Mesendoderm (in vitro differentiated cells): ENCODE data around the gene PLEKHM1.
"Not testable (repeated sequence)": the region's sequence is repeated elsewhere in the genome, so short reads cannot be mapped to it uniquely, and the experiment has no call there.

ENCODE experiments used
- DNase-seq: peaks from one replicate; pipeline ENCODE4 v3.0.0; 2013
- H2AK5ac ChIP-seq: 2 replicates; pipeline ENCODE4 v1.6.1; 2013; ENCODE audit warnings: low read length, inconsistent platforms
- H2BK120ac ChIP-seq: 2 replicates; pipeline ENCODE4 v1.6.1; 2013; ENCODE audit warnings: low read depth, mild to moderate bottlenecking, low read length, moderate library complexity, mixed read lengths
- H2BK15ac ChIP-seq: replicated peaks from 2 replicates; pipeline ENCODE4 v1.6.1; 2013; ENCODE audit warnings: low read depth, mild to moderate bottlenecking, moderate library complexity
- H2BK5ac ChIP-seq: 2 replicates; pipeline ENCODE4 v1.6.1; 2013; ENCODE audit warnings: low read length, inconsistent platforms
- H3K18ac ChIP-seq: 2 replicates; pipeline ENCODE4 v1.6.1; 2013; ENCODE audit warnings: mild to moderate bottlenecking, low read length, mixed read lengths
- H3K23ac ChIP-seq: one replicate; pipeline ENCODE4 v1.6.1; 2013; ENCODE audit warnings: low read length
- H3K27ac ChIP-seq: 2 replicates; pipeline ENCODE4 v1.5.1; 2013; ENCODE audit warnings: low read depth, mild to moderate bottlenecking, inconsistent platforms, low read length, moderate library complexity
- H3K27me3 ChIP-seq: 2 replicates; pipeline ENCODE4 v1.6.1; 2013; ENCODE audit warnings: low read length, control low read depth, mild to moderate bottlenecking, inconsistent platforms; ENCODE audit not compliant: insufficient read depth, poor library complexity
- H3K36me3 ChIP-seq: 2 replicates; pipeline ENCODE4 v1.6.1; 2013; ENCODE audit warnings: low read length, inconsistent platforms; ENCODE audit not compliant: control insufficient read depth, insufficient read depth
- H3K4ac ChIP-seq: one replicate; pipeline ENCODE4 v1.6.1; 2013; ENCODE audit warnings: low read depth, mild to moderate bottlenecking, low read length, moderate library complexity
- H3K4me1 ChIP-seq: 2 replicates; pipeline ENCODE4 v1.6.1; 2013; ENCODE audit warnings: low read depth, low read length, inconsistent platforms; ENCODE audit not compliant: control insufficient read depth
- H3K4me2 ChIP-seq: 2 replicates; pipeline ENCODE4 v1.6.1; 2013; ENCODE audit warnings: low read length
- H3K4me3 ChIP-seq: 2 replicates; pipeline ENCODE4 v1.5.1; 2013; ENCODE audit warnings: mild to moderate bottlenecking, low read length
- H3K56ac ChIP-seq: one replicate; pipeline ENCODE4 v1.6.1; 2013; ENCODE audit warnings: low read length
- H3K79me1 ChIP-seq: 2 replicates; pipeline ENCODE4 v1.6.1; 2013; ENCODE audit warnings: low read length, inconsistent platforms
- H3K79me2 ChIP-seq: 2 replicates; pipeline ENCODE4 v1.6.1; 2013; ENCODE audit warnings: mild to moderate bottlenecking, low read length; ENCODE audit not compliant: control insufficient read depth, insufficient read depth
- H3K9ac ChIP-seq: 2 replicates; pipeline ENCODE4 v1.6.1; 2013; ENCODE audit warnings: low read length, inconsistent platforms
- H4K5ac ChIP-seq: one replicate; pipeline ENCODE4 v1.6.1; 2013; ENCODE audit warnings: low read length
- H4K8ac ChIP-seq: one replicate; pipeline ENCODE4 v1.6.1; 2013; ENCODE audit warnings: low read depth, mild to moderate bottlenecking, control low read depth, low read length, moderate library complexity
- WGBS: extraction: QIAGEN DNeasy Blood & Tissue Kit; methylation state at CpG from one replicate; pipeline ENCODE4 v1.1.7; 2013; ENCODE audit warnings: low lambda C conversion rate, missing lambda C conversion rate; ENCODE audit not compliant: insufficient coverage; ENCODE audit errors: extremely low coverage; 5-methylcytosine and 5-hydroxymethylcytosine counted together

PLEKHM1 gene

DNA sequence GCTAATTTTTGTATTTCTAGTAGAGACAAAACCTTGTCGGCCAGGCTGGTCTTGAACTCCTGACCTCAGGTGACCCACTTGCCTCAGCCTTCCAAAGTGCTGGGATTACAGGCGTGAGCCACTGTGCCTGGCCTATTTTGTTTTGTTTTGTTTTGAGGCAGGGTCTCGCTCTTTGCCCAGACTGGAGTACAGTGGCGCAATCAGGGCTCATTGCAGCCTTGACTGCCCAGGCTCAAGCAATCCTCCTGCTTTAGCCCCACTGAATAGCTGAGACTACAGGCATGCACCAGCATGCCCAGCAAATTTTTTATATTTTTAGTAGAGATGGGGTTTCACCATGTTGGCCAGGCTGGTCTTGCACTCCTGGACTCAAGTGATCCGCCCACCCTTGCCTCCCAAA, 30.1 kb downstream of the PLEKHM1 start:
- not testable (repeated sequence) for H3K9ac ChIP-seq, H4K8ac ChIP-seq, H3K79me1 ChIP-seq, H3K79me2 ChIP-seq, H3K27ac ChIP-seq, H3K27me3 ChIP-seq, H3K56ac ChIP-seq, DNase-seq, H3K36me3 ChIP-seq, H2AK5ac ChIP-seq, H3K4ac ChIP-seq, H2BK5ac ChIP-seq, H3K4me2 ChIP-seq, H3K4me3 ChIP-seq, H3K23ac ChIP-seq, H4K5ac ChIP-seq, H3K18ac ChIP-seq, H2BK120ac ChIP-seq, H3K4me1 ChIP-seq, H2BK15ac ChIP-seq
- WGBS = no CpG with 5 or more reads among the region's 5 CpGs

DNA sequence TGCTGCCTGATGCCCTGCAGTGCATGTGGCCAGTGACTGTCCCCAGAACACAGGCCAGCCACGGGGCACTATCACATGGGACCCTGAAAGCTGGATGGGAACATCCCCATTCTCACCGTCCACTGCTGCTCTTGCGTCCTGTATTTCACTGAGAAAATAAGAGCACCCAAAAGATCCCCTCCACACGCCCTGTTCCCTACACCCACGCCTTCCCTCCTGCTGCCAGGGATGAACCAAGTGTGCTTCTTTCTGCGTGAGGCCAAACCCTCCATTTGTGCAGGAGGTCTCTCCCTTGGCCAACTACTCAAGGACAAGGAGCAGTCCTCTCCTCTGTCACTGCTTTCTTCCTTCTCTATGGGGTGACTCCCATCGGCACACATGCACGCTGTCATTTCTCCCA, 36.2 kb downstream of the PLEKHM1 start:
- not testable (repeated sequence) for DNase-seq, H3K4ac ChIP-seq, H3K4me2 ChIP-seq, H3K79me1 ChIP-seq, H3K27ac ChIP-seq, H3K27me3 ChIP-seq, H3K36me3 ChIP-seq, H3K56ac ChIP-seq, H2AK5ac ChIP-seq, H3K18ac ChIP-seq, H3K4me3 ChIP-seq, H4K8ac ChIP-seq, H4K5ac ChIP-seq, H3K4me1 ChIP-seq, H2BK120ac ChIP-seq, H3K9ac ChIP-seq, H2BK5ac ChIP-seq, H2BK15ac ChIP-seq, H3K79me2 ChIP-seq, H3K23ac ChIP-seq
- WGBS = no CpG with 5 or more reads among the region's 8 CpGs

DNA sequence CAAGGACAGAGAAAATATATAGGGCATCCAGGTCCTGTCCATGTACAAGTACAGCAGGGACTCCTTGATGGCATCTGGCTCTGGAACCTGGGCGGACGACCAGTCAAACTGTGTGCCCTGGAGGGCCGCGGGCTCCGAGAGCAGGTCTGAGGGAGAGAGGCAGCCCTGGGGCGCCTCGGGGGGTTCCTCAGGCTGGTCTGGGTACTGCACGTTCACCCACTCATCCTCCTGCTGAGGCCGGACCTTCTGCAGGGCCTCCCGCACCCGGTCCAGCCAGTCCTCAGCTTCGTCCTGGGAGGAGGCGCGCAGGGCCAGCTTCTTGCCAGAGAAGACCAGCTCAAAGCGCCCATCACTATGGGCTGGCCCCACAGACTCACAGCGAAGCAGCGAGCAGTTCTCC, 36.8 kb downstream of the PLEKHM1 start:
- not testable (repeated sequence) for DNase-seq, H2AK5ac ChIP-seq, H3K27ac ChIP-seq, H3K23ac ChIP-seq, H3K79me1 ChIP-seq, H3K4me3 ChIP-seq, H2BK15ac ChIP-seq, H2BK120ac ChIP-seq, H3K9ac ChIP-seq, H3K18ac ChIP-seq, H4K8ac ChIP-seq, H3K36me3 ChIP-seq, H2BK5ac ChIP-seq, H4K5ac ChIP-seq, H3K27me3 ChIP-seq, H3K56ac ChIP-seq, H3K4me1 ChIP-seq, H3K4ac ChIP-seq, H3K4me2 ChIP-seq, H3K79me2 ChIP-seq
- no CpG with 5 or more reads among the region's 17 CpGs for WGBS

DNA sequence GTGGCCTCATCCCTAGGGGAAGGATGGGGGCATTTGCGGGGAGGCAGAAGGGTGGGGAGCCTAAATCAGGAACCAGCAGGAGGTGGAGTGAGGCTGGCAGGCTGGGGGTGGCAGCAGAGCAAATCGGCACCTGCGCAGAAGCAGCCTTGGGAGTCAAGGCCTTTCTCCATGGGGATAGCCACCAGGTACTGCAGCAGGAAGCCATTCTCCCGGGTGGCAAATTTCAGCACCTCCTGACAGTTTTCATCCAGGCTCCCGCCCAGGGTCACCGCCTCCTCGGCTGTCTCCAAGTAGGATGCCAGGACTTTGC, 37.3 kb downstream of the PLEKHM1 start:
- not testable (repeated sequence) for H3K9ac ChIP-seq, H3K4ac ChIP-seq, H2BK15ac ChIP-seq, H3K56ac ChIP-seq, H3K27ac ChIP-seq, H3K79me2 ChIP-seq, DNase-seq, H2BK120ac ChIP-seq, H4K5ac ChIP-seq, H3K27me3 ChIP-seq, H3K79me1 ChIP-seq, H3K36me3 ChIP-seq, H3K4me2 ChIP-seq, H2BK5ac ChIP-seq, H3K18ac ChIP-seq, H3K4me1 ChIP-seq, H2AK5ac ChIP-seq, H4K8ac ChIP-seq, H3K4me3 ChIP-seq, H3K23ac ChIP-seq
- WGBS = no CpG with 5 or more reads among the region's 7 CpGs

DNA sequence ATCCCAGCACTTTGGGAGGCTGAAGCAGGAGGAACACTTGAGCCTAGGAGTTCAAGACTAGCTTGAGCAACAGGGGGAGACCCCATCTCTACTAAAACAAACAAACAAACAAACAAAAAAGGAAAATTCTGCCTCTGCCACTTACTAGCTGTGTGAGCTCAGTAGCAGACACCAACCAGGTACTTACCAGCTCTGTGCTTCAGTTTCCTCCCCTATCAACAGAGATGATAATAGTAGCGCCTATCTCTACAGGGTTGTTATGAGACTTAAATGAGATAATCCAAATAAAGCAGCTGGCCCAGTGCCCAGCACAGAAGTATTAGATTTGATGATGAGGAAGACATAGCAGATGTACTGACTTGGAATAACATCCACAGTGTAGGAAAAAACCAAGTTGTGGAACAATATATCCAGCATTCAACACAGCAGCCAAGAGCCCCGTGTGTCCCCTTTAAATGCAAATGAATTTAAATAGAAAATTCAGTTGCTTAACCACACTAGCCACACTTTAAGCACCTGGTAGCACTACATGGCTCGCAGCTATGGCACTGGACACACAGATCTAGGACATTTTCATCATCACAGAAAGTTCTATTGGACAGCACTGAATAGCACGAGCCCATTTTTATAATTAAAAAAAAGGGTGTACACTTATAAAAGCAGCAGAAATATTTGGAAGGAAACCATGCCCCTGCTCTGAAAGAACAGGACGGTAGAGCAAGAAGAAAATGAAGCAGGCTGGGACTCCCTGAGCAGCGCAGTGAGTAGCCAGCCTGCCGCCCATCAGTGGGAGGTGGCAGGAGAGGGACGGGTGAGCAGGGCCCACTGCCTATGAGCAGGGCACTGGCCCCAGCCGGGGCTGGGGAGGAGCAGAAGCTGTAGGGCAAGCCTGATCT, 37.9 kb downstream of the PLEKHM1 start:
- H2AK5ac ChIP-seq, H3K4me1 ChIP-seq, H2BK5ac ChIP-seq, H3K36me3 ChIP-seq, H3K18ac ChIP-seq, H3K9ac ChIP-seq, H3K79me1 ChIP-seq, H2BK15ac ChIP-seq, H3K4me2 ChIP-seq, DNase-seq, H3K56ac ChIP-seq, H2BK120ac ChIP-seq, H3K4ac ChIP-seq, H3K27me3 ChIP-seq, H4K5ac ChIP-seq, H3K4me3 ChIP-seq, H4K8ac ChIP-seq, H3K23ac ChIP-seq, H3K27ac ChIP-seq, H3K79me2 ChIP-seq: not testable (repeated sequence)
- WGBS = no CpG with 5 or more reads among the region's 9 CpGs

DNA sequence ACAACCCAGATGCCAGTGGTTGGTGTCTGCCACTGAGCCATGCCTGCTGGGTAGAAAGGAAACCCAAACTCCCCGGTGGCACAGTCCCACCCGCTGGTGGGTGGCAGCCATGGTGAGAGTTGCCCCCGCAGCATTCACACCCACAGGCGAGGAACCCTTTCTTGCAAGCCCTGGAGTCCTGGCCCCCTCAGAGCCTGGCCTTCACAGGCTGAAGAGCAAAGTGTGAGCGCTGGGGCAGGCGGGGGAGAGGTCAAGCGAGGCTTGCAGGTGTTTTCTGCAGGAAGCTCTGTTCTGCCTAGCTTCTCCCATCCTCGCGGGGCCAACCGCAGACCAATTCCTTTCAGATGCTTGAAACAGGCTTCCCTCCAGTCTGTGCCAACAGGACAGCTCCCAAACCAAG, 38.9 kb downstream of the PLEKHM1 start:
- H3K56ac ChIP-seq, H3K36me3 ChIP-seq, H3K79me1 ChIP-seq, H3K4me2 ChIP-seq, H2BK15ac ChIP-seq, H4K5ac ChIP-seq, H4K8ac ChIP-seq, H3K4ac ChIP-seq, H3K18ac ChIP-seq, H3K27ac ChIP-seq, H3K79me2 ChIP-seq, H2BK5ac ChIP-seq, H3K27me3 ChIP-seq, H3K4me3 ChIP-seq, H2AK5ac ChIP-seq, H3K23ac ChIP-seq, H3K4me1 ChIP-seq, H2BK120ac ChIP-seq, DNase-seq, H3K9ac ChIP-seq: not testable (repeated sequence)
- no CpG with 5 or more reads among the region's 10 CpGs for WGBS
